NCI-H2196 treated with DMSO at 0.1 percent for 48 hours (cell line): ENCODE measurements around the gene EIF5A2.
"Not testable (repeated sequence)": the region's sequence is repeated elsewhere in the genome, so short reads cannot be mapped to it uniquely, and the experiment has no call there.

Source experiments
- DNase-seq: peaks from one replicate; lab custom pipeline; 2025; ENCODE audit not compliant: unreplicated experiment; lab: John Stamatoyannopoulos, UW

EIF5A2 gene

DNA sequence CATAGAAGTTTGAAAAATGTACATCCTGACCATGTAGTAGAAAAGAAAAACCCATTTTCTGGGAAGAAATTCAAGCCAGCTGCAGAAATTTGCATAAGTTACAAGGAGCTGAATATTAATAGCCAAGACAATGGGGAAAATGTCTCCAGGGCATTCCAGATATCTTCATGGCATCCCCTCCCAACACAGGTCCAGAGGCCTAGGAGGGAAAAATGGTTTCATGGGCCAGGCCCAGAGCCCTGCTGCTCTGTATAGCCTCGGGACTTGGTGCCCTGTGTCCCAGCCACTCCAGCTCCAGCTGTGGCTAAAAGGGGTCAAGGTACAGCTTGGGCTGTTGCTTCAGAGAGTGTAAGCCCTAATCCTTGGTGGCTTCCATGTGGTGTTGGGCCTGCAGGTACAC lies 11.2 kb downstream of the EIF5A2 start:
- DNase-seq, result not testable (repeated sequence)

DNA sequence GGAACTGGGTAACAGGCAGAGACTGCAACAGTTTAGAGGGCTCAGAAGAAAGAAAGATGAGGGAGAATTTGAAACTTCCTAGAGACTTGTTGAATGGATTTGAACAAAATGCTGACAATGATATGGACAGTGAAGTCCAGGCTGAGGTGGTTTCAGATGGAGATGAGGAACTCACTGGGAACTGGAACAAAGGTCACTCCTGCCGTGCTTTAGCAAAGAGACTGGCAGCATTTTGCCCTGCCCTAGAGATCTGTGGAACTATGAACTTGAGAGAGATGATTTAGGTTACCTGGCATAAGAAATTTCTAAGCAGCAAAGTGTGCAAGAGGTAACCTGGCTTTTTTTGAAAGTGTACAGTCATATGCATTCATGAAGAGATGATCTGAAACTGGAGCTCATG lies 11.7 kb downstream of the EIF5A2 start:
- DNase-seq, result no peak

DNA sequence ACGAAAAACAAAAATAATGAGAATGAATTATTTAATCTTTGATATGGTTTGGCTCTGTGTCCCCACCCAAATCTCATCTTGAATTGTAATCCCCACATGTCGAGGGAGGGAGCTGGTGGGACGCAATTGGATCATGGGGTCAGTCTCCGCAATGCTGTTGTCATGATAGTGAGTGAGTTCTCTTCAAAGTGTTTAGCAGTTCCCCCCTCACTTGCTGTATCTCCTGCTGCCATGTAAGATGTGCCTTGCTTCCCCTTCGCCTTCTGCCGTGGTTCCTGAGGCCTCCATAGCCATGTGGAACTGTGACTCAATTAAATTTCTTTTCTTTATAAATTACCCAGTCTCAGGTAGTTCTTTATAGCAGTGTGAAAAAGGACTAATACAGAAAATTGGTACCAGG lies 12.1 kb downstream of the EIF5A2 start:
- not testable (repeated sequence) for DNase-seq

DNA sequence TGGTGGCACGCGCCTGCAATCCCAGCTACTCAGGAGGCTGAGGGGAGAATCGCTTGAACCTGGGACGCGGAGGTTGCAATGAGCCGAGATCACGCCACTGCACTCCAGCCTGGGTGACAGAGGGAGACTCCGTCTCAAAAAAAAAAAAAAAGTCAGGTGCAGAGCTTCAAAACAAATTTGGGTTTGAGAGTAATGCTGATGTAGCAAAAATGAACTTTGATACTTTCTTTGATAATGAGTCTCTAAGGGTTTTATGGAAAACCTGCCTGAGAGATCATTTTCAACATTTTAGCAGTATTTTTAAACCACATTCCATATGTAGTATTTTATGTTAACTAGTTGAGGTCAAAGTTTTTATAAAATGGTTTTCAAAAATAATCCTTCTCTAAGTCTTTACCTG lies 14.5 kb downstream of the EIF5A2 start:
- no peak for DNase-seq

DNA sequence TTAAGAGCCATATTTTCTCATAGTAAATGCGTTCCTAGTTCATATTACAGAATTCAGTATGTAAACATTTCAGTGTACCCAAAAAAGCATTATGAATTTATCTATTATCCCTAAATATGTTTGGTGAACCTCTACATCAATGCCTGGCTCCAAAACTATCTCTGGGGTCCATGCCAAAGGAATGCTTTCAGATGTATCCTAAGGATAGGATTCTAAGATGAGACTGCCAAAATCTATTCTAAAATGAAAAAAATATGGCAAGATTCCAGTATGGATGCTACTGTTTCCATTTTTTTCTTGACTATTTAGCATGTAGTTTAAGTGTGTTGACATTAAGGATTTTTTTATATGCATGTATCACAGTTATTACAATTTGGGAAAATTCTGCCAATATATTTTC lies 18.8 kb downstream of the EIF5A2 start:
- DNase-seq, result no peak

DNA sequence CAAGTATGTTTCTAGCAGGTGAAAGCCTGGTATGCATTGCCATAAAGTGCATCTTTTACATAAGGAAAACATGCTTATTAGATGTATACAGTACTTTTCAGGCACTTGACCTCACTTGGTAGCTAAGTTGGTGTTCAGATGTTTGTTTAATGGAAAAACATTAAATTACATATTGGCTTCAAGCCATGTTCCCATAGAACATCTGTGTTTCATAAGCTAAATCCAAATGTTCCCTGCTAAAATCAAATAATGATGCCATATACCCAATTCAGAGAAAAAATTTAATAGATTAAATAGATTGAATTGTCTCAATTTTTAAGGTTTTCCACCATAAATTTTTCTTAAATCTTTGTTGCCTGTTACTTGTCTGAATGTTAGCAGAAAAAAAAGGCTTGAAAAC lies 19.3 kb downstream of the EIF5A2 start:
- no peak for DNase-seq

DNA sequence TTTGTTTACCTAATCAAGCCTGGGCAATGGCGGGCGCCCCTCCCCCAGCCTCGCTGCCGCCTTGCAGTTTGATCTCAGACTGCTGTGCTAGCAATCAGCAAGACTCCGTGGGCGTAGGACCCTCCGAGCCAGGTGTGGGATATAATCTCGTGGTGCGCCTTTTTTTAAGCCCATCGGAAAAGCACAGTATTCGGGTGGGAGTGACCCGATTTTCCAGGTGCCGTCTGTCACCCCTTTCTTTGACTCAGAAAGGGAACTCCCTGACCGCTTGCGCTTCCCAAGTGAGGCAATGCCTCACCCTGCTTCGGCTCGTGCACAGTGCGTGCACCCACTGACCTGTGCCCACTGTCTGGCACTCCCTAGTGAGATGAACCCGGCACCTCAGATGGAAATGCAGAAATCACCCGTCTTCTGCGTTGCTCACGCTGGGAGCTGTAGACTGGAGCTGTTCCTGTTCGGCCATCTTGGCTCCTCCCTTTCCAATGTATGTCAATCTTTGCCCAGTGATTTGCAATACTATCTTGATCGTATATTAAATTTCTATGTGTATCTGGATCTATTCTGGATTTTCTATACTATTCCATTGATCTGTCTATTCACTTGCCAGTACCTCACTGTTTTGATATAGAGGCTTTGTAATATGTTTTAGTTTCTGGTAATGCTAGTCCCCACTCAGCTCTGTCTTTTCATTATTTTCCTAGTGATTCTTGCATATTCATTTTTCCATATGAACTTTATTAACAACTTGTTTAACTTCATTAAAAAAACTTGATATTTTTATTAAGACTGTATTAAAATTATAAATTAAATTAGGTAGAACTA lies 24.1 kb downstream of the EIF5A2 start:
- DNase-seq, result not testable (repeated sequence)

DNA sequence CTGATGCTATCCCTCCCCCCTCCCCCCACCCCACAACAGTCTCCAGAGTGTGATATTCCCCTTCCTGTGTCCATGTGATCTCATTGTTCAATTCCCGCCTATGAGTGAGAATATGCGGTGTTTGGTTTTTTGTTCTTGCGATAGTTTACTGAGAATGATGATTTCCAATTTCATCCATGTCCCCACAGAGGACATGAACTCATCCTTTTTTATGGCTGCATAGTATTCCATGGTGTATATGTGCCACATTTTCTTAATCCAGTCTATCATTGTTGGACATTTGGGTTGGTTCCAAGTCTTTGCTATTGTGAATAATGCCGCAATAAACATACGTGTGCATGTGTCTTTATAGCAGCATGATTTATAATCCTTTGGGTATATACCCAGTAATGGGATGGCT lies 29.7 kb downstream of the EIF5A2 start:
- DNase-seq, result not testable (repeated sequence)

DNA sequence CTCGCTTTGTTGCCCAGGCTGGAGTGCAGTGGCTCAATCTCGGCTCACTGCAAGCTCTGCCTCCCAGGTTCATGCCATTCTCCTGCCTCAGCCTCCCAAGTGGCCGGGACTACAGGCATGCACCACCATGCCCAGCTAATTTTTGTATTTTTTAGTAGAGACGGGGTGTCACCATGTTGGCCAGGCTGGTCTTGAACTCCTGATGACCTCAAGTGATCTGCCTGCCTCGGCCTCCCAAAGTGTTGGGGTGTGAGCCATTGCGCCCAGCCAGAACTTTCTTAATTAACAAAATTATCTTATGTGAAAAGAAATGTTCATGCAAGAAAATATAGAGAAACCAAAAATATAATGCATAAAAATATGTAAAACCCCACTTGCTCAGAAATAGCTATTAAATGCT lies 31.1 kb downstream of the EIF5A2 start:
- DNase-seq, result not testable (repeated sequence)

DNA sequence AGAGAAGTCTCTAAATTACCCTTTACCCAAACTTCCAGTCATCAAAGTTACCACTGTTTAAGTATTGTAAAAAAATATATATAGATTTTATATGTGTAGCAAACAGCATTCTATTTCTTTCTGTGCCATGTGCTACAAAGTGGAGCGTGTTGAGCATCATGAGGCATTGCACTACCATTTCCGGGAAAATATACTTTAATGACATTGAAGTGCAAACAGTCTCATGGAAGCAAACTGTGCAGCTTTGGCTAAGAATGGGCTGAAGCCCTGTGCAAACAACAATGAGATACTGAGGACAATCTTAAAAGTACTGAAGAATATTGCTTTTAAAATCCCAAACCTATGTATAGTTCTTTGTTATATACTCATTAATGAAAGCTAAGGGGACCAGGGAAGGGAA lies 31.9 kb downstream of the EIF5A2 start:
- DNase-seq, result no peak

DNA sequence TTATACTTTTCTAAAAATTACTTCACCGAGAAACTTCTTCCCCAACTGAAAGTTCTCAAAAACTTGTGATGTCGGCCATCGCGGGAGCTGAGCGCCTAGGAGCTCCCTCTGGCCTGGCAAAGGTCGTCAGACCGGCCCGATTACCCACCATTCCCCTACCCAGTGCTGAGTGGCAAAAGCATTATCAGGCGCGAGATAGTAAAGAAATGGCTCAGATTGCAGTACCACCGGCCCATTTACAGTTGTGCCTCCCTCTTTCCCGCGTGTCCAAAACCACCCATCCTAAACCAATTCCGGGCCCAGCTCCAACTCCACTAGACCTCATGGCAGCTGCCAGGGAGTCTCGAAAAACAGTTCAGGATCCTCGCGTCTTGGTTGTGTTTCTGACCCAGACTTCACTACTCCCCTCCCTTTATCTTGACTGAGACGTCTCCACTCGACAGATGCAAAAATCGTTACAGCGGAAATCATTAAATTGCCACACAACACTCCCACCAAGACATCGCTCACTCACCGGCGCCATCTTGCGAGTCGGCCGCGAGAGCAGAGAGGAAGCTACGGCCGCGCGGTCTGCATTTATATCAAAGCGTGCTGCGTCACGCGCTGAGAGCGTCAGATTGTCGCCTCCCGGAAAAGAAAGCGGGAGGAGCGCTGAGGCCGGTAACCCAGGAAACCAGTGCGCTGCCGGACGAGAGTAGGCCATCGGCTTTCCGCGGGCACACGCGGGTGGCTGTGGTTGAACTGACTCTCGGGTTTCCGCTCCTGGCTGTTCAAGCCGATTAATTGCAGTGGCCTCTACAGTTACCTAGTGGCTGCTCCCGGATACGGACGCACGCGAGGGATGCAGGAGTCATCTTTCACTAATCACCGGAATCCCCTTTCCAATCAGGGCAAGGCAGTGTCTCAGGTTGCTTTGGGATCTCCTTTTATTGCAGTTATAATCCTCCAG lies 38.5 kb downstream of the EIF5A2 start, which contains the start of gene RPL22L1:
TSS of gene RPL22L1 (minus strand) at position 551 of the 949 bp plus-strand sequence. CDS start at position 523, 28 bp downstream.
- no peak for DNase-seq

DNA sequence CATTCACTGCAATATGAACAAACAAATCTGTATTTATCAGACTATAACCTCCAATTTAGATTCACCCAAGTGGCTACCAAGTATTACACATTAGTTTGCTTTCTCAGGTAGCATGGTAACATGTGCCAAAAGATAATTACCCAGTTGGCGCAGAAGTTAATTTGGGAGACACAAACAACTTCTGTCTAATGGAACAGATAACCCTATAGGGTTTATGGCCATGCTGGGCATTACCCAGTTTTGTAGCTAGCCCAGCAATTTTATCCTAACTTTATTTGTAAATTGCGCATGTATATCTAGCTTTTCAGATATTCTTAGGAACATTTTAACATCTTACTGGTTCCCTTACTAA lies 39.2 kb downstream of the EIF5A2 start:
- DNase-seq, result no peak

DNA sequence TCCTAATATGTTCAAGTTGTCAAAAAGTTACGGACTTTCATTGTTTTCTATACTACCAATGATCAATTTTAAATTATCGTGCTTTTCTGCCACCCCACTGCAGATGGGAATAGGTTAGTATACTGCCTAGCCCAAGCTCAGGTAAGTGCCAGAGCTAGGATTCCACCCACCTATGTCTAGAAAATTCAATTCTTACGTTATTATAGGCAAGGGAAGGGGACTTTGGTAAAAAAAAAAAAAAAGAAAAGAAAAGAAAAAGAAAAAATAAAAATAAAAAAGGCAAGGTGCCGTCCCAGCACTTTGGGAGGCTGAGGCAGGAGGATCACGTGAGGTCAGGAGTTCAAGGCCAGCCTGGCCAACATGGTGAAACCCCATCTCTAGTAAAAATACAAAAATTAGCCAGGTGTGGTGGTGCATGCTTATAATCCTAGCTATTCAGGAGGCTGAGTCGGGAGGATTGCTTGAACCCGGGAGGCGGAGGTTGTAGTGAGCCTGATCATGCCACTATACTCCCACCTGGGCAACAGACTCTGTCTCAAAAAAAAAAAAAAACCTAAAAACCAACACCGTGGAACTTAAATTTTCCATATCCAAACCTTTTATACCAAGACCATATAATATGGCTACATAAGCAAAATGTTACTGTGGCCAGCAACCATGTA lies 39.7 kb downstream of the EIF5A2 start:
- no peak for DNase-seq

DNA sequence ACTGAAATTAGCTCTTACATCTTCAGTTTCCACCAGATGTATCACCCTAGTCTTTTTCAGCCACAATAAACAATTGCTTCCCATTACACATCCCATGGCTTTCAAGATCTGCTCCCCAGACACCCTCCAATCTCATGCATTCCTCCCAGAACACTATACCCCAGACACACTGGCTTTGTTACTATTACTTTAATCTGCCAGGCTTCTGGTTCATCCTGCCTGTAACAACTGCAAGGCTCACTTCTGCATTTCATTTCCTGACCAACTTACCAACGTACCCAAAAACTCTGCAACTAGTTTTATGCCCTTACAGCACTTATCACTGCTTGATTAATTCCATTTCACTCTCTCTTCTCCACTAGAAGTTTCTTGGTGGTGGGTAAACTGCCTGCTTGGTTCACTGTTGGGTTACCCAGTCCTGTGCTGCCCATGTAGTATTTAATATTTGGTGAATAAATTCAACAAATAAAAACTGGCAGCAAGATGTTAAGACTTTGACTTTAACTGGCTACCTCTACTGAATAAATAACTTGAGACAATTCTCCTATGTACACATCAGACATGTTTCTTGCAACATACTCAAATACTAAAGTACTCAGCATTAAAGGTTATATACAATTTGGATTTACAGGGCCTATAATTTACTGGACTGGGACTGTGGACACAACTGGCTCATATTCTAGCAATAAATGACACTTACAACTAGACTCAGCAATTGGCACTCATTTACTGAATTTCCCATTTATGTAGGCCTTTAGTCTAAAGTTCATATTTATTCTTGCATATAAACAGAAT lies 41.1 kb downstream of the EIF5A2 start:
- DNase-seq, result no peak

DNA sequence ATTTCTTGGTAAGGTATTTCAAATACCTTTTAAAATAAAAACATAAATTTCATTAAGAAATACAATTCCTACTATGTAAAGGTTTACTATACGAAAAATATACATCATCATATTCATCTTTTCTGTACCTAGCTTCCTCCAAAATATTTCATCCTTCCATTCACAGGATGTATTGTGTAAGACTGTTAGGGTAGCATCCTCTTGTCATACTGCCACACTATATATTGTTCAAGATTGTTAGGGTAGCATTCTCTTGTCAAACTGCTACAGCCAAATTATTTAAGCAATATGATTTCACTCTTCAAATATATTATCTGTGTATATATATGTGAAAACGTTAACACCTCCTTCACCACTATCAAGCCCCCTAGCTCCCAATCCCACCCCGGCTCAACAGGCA lies 41.9 kb downstream of the EIF5A2 start:
- no peak for DNase-seq

DNA sequence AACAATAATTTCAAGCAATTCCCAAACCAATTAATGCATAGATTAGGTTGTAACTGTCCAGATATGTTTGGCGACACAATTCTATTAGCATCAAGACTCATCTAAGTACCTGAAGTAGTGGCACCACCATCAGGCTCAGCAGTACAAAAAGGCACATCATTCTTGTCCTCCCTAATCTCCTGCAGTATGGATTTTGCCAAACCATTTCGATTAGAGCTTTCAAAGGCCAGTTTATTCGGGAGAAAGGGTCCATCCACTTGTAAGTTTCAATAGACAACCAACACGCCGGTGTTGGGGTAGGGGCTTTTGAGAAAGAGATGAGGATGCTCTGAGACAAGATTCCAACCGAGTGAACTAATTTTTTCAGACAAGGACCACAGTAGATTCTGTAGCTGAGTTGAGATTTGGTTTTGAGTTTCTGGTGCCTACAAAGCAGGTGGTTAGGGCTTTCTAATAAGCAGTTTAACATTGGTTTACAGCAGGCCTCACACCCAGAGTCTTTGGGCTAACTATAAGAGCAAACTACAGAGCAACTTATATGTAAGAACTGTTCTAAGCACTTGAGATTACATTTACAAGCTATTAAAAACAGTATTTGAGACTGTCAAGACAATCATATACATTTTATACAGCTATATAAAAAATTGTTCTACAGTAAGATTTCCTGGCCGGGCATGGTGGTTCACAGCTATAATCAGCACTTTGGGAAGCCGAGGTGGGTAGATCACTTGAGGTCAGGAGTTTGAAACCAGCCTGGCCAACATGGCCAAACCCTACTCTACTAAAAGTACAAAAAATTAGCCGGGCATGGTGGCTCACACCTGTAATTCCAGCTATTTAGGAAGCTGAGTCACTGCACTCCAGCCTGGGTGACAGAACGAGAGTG lies 43.0 kb downstream of the EIF5A2 start:
- DNase-seq, result no peak

DNA sequence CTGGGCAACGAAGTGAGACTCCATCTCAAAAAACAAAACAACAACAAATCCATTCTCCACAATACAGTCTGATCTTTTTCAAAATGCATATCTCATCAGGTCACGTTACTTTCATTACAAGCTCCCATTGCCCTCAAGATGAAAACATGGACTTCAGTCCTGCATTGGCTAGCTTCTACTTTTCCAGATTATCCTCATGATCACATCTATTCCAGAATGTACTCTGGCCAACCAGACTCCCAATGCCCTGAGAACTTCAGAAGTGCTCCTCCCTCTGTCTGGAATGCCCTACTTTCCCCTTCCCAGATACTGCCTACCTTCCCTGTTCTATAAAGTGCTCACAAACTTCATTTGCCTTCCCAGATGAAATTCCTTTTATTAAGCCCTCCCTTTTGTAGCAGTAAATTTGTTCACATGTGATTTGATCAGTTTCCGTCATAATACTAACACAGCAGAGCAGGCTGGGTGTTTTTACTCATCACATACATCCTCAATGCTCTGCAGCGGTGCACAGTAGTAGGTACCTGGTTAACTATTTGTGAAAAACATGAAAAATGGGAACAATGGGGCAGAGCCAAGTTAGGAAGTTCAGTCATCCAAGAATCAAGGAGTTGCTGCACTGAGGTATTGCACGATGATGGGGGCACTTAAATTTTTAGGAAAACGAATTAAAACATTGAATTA lies 43.8 kb downstream of the EIF5A2 start:
- DNase-seq, result no peak

DNA sequence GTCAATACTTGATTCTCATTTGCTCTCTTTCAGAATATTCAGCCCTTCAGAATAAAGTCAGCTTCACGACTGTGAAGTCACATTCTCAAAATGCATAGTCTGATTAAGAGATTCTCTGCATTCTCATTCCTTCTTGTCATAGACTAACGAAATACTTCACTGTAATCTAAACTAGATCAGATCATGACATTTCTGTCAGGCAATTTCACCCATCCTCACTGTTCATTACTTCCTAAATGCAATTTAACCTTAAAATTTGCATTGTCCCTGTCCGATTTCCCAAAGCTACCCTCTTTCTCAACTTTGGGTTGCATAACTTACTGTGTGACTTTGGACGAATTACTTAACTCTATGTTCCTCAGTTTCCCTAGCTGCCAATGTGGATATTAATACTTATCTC lies 44.6 kb downstream of the EIF5A2 start:
- DNase-seq, result no peak
